IPS DF 6.9 (cell line): ENCODE measurements around the gene DTX3.

ENCODE experiments used
- DNase-seq: peaks from one replicate; pipeline ENCODE4 v3.0.0-alpha.2; 2013; ENCODE audit warnings: low read depth, low spot score
- H3K27ac ChIP-seq: one replicate; pipeline ENCODE4 v1.5.1; 2013; ENCODE audit warnings: low read length, control low read depth
- H3K27me3 ChIP-seq: 2 replicates; pipeline ENCODE4 v1.6.1; 2013; ENCODE audit warnings: mild to moderate bottlenecking, low read length; ENCODE audit not compliant: control insufficient read depth, insufficient read depth
- H3K36me3 ChIP-seq: 2 replicates; pipeline ENCODE4 v1.6.1; 2013; ENCODE audit warnings: low read length; ENCODE audit not compliant: control insufficient read depth, insufficient read depth
- H3K4me1 ChIP-seq: 2 replicates; pipeline ENCODE4 v1.6.1; 2013; ENCODE audit warnings: low read length; ENCODE audit not compliant: control insufficient read depth, insufficient read depth
- H3K4me3 ChIP-seq: 2 replicates; pipeline ENCODE4 v1.5.1; 2013; ENCODE audit warnings: mild to moderate bottlenecking, low read length
- H3K9me3 ChIP-seq: 2 replicates; pipeline ENCODE4 v1.6.1; 2013; ENCODE audit warnings: low read length, inconsistent platforms; ENCODE audit not compliant: control insufficient read depth, insufficient read depth
- WGBS: extraction: QIAGEN DNeasy Blood & Tissue Kit; methylation state at CpG from one replicate; pipeline ENCODE4 v1.1.7; 2013; ENCODE audit warnings: mixed read lengths, missing lambda C conversion rate; ENCODE audit not compliant: insufficient read length, insufficient coverage; 5-methylcytosine and 5-hydroxymethylcytosine counted together

The DTX3 gene

GRCh38 chr12:57620245-57620935 is 15.8 kb downstream of the DTX3 start:
- Histone ChIP-seq H3K4me1 (peaks cover 1% of the 10 kb centered on the region; the same call in 1 of the 2 replicates), H3K27me3 (peaks cover 76% of the 10 kb centered on the region), H3K27ac (no peak overlapping the region), H3K4me3 (no peak overlapping the region), H3K36me3 (no peaks in the 10 kb centered on the region), H3K9me3 (no peaks in the 10 kb centered on the region)
- no peak for DNase-seq
- WGBS = no CpG with 5 or more reads among the region's 13 CpGs

- Histone ChIP-seq H3K4me1 (peaks cover 1% of the 10 kb centered on the region; the same call in 1 of the 2 replicates), H3K27ac (no peak overlapping the region), H3K9me3 (no peaks in the 10 kb centered on the region), H3K4me3 (no peak overlapping the region; the same call in 1 of the 2 replicates), H3K27me3 (peaks cover 83% of the 10 kb centered on the region), H3K36me3 (no peaks in the 10 kb centered on the region)
- no peak for DNase-seq
- no CpG with 5 or more reads among the region's 42 CpGs for WGBS
These were observed 16.4 kb downstream of the DTX3 start for GRCh38 chr12:57620936-57621496.

- Histone ChIP-seq H3K4me1 (peaks cover 1% of the 10 kb centered on the region; the same call in 1 of the 2 replicates), H3K36me3 (no peaks in the 10 kb centered on the region), H3K9me3 (no peaks in the 10 kb centered on the region), H3K27ac (no peak overlapping the region), H3K27me3 (peaks cover 89% of the 10 kb centered on the region), H3K4me3 (peak overlapping the region; percentile 25; the same call in 1 of the 2 replicates)
- DNase-seq = no peak
- no CpG with 5 or more reads among the region's 49 CpGs for WGBS
These were observed 17.1 kb downstream of the DTX3 start for GRCh38 chr12:57621497-57622292.

- peaks cover 4% of the 10 kb centered on the region; the same call in 1 of the 2 replicates for H3K4me1 ChIP-seq
These were observed 17.9 kb downstream of the DTX3 start for GRCh38 chr12:57622293-57623245.

GRCh38 chr12:57623385-57623784 is 18.8 kb downstream of the DTX3 start:
- Histone ChIP-seq H3K4me1 (peaks cover 8% of the 10 kb centered on the region), H3K36me3 (no peaks in the 10 kb centered on the region), H3K27me3 (peaks cover 95% of the 10 kb centered on the region), H3K9me3 (no peaks in the 10 kb centered on the region), H3K4me3 (no peak overlapping the region), H3K27ac (no peak overlapping the region)
- WGBS = 100% methylated on average over 1 of the region's 2 CpGs
- DNase-seq = no peak

More at GRCh38 chr12:57622293-57623245, 17.9 kb downstream of the DTX3 start:
- Histone ChIP-seq H3K4me3 (no peak overlapping the region), H3K27me3 (peaks cover 95% of the 10 kb centered on the region), H3K9me3 (no peaks in the 10 kb centered on the region), H3K27ac (no peak overlapping the region), H3K36me3 (no peaks in the 10 kb centered on the region)
- WGBS = no CpG with 5 or more reads among the region's 9 CpGs
- no peak for DNase-seq

GRCh38 chr12:57623811-57624390 is 19.3 kb downstream of the DTX3 start:
- DNase-seq = no peak
- no CpG with 5 or more reads among the region's 5 CpGs for WGBS
- no peaks in the 10 kb centered on the region for H3K36me3 ChIP-seq
- H3K27me3 ChIP-seq = peaks cover 96% of the 10 kb centered on the region
- peaks cover 10% of the 10 kb centered on the region for H3K4me1 ChIP-seq
- H3K4me3 ChIP-seq = no peak overlapping the region
- H3K9me3 ChIP-seq = no peaks in the 10 kb centered on the region
- H3K27ac ChIP-seq = no peak overlapping the region

GRCh38 chr12:57624441-57625220 is 20.0 kb downstream of the DTX3 start:
- no CpG with 5 or more reads among the region's 8 CpGs for WGBS
- peaks cover 10% of the 10 kb centered on the region for H3K4me1 ChIP-seq
- H3K27ac ChIP-seq = no peak overlapping the region
- no peak overlapping the region for H3K4me3 ChIP-seq
- DNase-seq = no peak
- peaks cover 95% of the 10 kb centered on the region for H3K27me3 ChIP-seq
- H3K9me3 ChIP-seq = no peaks in the 10 kb centered on the region
- H3K36me3 ChIP-seq = no peaks in the 10 kb centered on the region

GRCh38 chr12:57625261-57626032 is 20.8 kb downstream of the DTX3 start:
- peaks cover 10% of the 10 kb centered on the region for H3K4me1 ChIP-seq
- WGBS = no CpG with 5 or more reads among the region's 12 CpGs
- H3K36me3 ChIP-seq = no peaks in the 10 kb centered on the region
- H3K4me3 ChIP-seq = no peak overlapping the region
- no peak overlapping the region for H3K27ac ChIP-seq
- no peaks in the 10 kb centered on the region for H3K9me3 ChIP-seq
- no peak for DNase-seq
- peaks cover 95% of the 10 kb centered on the region for H3K27me3 ChIP-seq
